ENCODE results near the gene ZNF746. TPM values are rescaled to one million over a fixed set of nuclear protein-coding genes. Genes with fewer than 3 reads are reported as not detected.
A peak's percentile ranks its signal among the peaks of the same experiment; 100 is the strongest.

ZNF746 gene
- total and polyA plus RNA-seq, 2 donors: 9.4 to 15.2 TPM

DNA sequence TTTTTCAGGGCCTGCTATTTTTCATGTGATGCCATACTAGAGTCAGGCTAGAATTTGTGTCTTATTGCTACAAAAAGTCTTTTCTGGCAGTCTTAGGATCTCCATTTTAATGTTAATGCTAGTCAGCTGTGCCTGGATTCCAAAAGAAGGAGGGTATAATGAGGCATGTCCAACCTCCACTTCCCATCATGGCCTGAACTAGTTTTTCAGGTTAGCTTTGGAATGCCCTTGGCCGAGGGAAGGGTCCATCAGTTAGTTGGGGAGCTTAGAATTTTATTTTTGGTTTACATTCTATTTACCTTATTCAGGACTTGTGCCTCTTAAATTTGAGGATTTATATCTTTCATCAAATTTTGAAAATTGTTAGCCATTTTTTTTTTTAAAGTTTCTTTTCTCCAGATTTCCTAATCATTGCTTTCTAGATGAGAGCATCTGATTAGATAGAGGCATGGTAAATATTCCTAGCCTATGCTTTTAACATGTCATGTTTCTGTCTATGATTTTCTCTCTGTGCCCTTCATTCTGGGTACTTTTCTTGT, 30.2 kb downstream of the ZNF746 start:
- no peak for DNase-seq (ENCODE audit: low read depth in 6 of 9, low spot score in 9 of 9)
- Histone ChIP-seq H3K4me1 (ENCODE audit: control insufficient read depth in 2 of 2, insufficient read depth in 2 of 2, low read length in 2 of 2) (no peaks in the 10 kb centered on the region), H3K36me3 (ENCODE audit: control insufficient read depth in 2 of 2, insufficient read depth in 2 of 2, low read length in 1 of 2) (peaks cover 10 to 11% of the 10 kb centered on the region in 2 donors), H3K4me3 (ENCODE audit: low read length in 2 of 2) (no peak overlapping the region), H3K27ac (ENCODE audit: low read depth in 1 of 2, low read length in 1 of 2) (no peak overlapping the region), H3K27me3 (ENCODE audit: control insufficient read depth in 2 of 2, insufficient read depth in 1 of 2, low read length in 1 of 2) (peaks cover 0 to 14% of the 10 kb centered on the region in 2 donors), H3K9me3 (ENCODE audit: control insufficient read depth in 2 of 2, insufficient read depth in 1 of 2, low read length in 1 of 2) (no peaks in the 10 kb centered on the region)
- WGBS: 94% methylated on average over 1 of the region's 1 CpG

DNA sequence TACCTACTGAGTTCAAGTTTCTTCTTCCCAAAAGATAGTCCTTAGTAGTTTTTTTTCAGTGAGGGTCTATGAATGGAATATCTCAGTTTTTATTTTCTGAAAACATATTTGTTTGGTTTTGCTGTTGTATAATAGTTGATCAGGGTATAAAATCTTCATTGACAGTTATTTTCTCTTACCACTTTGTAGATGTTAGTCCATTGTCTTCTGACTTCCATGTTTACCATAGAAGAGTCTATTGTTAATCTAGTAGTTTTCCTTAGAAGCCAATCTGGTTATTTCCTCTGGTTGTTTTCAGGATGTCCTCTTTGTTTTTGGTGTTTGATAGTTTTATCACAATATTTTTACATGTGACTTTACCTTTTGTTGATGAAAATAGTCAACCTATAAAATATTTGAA, 31.2 kb downstream of the ZNF746 start:
- no peak overlapping the region for H3K4me3 ChIP-seq (ENCODE audit: low read length in 2 of 2)
- H3K9me3 ChIP-seq (ENCODE audit: control insufficient read depth in 2 of 2, insufficient read depth in 1 of 2, low read length in 1 of 2): no peaks in the 10 kb centered on the region
- H3K27ac ChIP-seq (ENCODE audit: low read depth in 1 of 2, low read length in 1 of 2): no peak overlapping the region
- H3K4me1 ChIP-seq (ENCODE audit: control insufficient read depth in 2 of 2, insufficient read depth in 2 of 2, low read length in 2 of 2): no peaks in the 10 kb centered on the region
- H3K27me3 ChIP-seq (ENCODE audit: control insufficient read depth in 2 of 2, insufficient read depth in 1 of 2, low read length in 1 of 2): peaks cover 0 to 24% of the 10 kb centered on the region in 2 donors
- DNase-seq (ENCODE audit: low read depth in 6 of 9, low spot score in 9 of 9): no peak
- H3K36me3 ChIP-seq (ENCODE audit: control insufficient read depth in 2 of 2, insufficient read depth in 2 of 2, low read length in 1 of 2): peaks cover 6% of the 10 kb centered on the region in 2 donors

DNA sequence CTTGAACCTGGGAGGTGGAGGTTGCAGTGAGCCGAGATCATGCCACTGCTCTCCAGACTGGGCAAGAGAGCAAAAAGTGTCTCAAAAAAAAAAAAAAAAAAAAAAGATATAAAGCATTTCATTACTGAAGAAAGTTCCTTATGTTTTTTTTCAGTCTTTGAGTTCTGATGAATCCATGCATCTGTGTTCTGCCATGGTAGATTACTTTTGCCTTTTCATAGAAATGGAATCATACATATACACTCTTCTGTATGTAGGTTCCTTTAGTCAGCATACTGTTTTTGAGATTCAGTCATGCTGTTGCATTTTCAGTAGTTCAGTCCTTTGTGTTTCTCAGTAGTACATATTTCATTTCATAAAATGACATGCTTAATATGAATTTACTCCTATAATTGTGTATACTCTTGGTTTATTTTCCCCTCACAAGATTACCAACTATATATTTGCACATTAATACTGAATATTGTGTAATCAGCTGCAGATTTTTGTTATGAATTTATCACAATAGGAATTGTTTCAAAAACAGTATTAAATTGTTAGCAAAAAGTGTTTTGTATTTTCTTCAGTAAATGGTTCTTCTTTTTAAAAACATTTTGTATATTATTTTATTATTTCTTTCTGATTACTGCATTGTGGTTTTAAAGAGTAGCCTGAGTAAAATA, 34.0 kb downstream of the ZNF746 start:
- WGBS: 100% methylated on average over 1 of the region's 1 CpG
- Histone ChIP-seq H3K4me3 (ENCODE audit: low read length in 2 of 2) (no peak overlapping the region), H3K36me3 (ENCODE audit: control insufficient read depth in 2 of 2, insufficient read depth in 2 of 2, low read length in 1 of 2) (no peaks in the 10 kb centered on the region), H3K4me1 (ENCODE audit: control insufficient read depth in 2 of 2, insufficient read depth in 2 of 2, low read length in 2 of 2) (peaks cover 9% of the 10 kb centered on the region in 2 donors), H3K27me3 (ENCODE audit: control insufficient read depth in 2 of 2, insufficient read depth in 1 of 2, low read length in 1 of 2) (peaks cover 0 to 43% of the 10 kb centered on the region in 2 donors), H3K9me3 (ENCODE audit: control insufficient read depth in 2 of 2, insufficient read depth in 1 of 2, low read length in 1 of 2) (peaks cover 0 to 4% of the 10 kb centered on the region in 2 donors), H3K27ac (ENCODE audit: low read depth in 1 of 2, low read length in 1 of 2) (no peak overlapping the region)
- DNase-seq (ENCODE audit: low read depth in 6 of 9, low spot score in 9 of 9): no peak

DNA sequence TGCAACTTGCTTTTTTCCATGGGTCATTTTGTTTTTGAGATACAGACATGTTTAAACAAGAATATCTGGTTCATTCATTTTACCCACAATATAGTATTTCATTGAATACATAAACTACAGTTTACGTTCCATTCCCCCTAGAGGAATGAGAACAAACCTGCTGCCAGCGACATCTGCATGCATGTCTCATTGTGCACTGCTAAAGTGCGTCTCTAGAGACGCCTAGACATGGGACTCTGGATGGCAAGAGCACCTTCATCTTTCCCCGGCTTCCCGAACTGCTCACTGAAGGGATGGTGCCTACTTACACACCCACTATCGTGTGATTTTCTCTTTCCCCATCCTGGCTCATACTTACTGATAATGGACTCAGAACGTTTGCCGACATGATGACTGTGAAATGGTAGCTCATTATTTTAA, 35.5 kb downstream of the ZNF746 start:
- H3K36me3 ChIP-seq (ENCODE audit: control insufficient read depth in 2 of 2, insufficient read depth in 2 of 2, low read length in 1 of 2): no peaks in the 10 kb centered on the region
- peaks cover 0 to 4% of the 10 kb centered on the region in 2 donors for H3K9me3 ChIP-seq (ENCODE audit: control insufficient read depth in 2 of 2, insufficient read depth in 1 of 2, low read length in 1 of 2)
- no peak overlapping the region for H3K27ac ChIP-seq (ENCODE audit: low read depth in 1 of 2, low read length in 1 of 2)
- peaks cover 0 to 46% of the 10 kb centered on the region in 2 donors for H3K27me3 ChIP-seq (ENCODE audit: control insufficient read depth in 2 of 2, insufficient read depth in 1 of 2, low read length in 1 of 2)
- WGBS: 94% methylated on average over 9 of the region's 9 CpGs
- H3K4me3 ChIP-seq (ENCODE audit: low read length in 2 of 2): no peak overlapping the region
- peaks cover 9 to 11% of the 10 kb centered on the region in 2 donors for H3K4me1 ChIP-seq (ENCODE audit: control insufficient read depth in 2 of 2, insufficient read depth in 2 of 2, low read length in 2 of 2)
- DNase-seq (ENCODE audit: low read depth in 6 of 9, low spot score in 9 of 9): no peak

DNA sequence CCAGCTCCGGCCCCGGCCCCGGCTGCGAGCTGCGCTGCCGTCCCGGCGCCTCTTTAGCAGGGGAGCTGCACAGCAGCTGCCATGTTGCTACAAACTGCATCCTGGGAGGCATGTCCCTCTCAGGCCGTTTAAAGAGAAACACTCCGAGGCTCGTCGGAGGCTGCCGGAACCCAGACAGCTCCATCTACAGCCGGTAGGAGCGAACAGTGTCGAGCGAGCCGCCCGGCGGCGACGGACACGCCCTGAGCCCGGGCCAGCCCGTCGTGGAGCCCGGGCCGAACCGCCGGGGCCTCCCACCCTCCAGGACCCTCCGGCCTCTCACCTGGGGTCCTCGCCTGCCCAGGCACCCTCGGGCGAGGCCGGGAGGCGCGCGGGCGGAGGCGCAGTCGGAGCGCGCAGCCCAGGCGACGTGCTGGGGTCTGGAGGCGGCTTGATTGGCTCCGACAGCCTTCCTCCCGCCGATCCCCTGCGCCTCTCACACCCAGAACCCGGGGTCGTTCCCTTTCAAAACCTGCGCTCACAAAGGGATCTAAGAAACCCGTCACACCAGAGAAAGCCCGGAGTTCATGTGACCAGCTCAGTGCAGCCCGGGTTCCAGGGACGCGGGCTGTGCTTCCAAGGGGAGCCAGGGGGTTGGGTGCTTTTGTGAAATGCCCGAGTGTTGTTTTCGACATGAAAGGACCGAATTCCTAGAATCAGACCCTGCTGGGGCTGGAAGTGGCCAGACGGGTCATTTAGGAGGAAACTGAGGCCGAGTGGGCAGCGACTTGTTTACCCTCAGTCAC, 36.9 kb downstream of the ZNF746 start, which contains the start of gene ZNF777:
Gene ZNF777 (minus strand): TSS at position 570 of the 785 bp plus-strand sequence. CDS start 5,040 bp downstream, outside the sequence.
- Histone ChIP-seq H3K27ac (ENCODE audit: low read depth in 1 of 2, low read length in 1 of 2) (peak within 1 kb of the TSS in 1 of 2 donors; percentile 72), H3K27me3 (ENCODE audit: control insufficient read depth in 2 of 2, insufficient read depth in 1 of 2, low read length in 1 of 2) (peaks cover 0 to 46% of the 10 kb centered on the region in 2 donors), H3K4me3 (ENCODE audit: low read length in 2 of 2) (peak within 1 kb of the TSS; percentile 48 to 93), H3K9me3 (ENCODE audit: control insufficient read depth in 2 of 2, insufficient read depth in 1 of 2, low read length in 1 of 2) (peaks cover 0 to 4% of the 10 kb centered on the region in 2 donors), H3K4me1 (ENCODE audit: control insufficient read depth in 2 of 2, insufficient read depth in 2 of 2, low read length in 2 of 2) (peaks cover 9 to 11% of the 10 kb centered on the region in 2 donors), H3K36me3 (ENCODE audit: control insufficient read depth in 2 of 2, insufficient read depth in 2 of 2, low read length in 1 of 2) (peaks cover 8% of the 10 kb centered on the region in 2 donors)
- peak; percentile 51 to 89 (median 64) for DNase-seq (ENCODE audit: low read depth in 6 of 9, low spot score in 9 of 9)
- WGBS: 1% methylated on average over 64 of the region's 64 CpGs

DNA sequence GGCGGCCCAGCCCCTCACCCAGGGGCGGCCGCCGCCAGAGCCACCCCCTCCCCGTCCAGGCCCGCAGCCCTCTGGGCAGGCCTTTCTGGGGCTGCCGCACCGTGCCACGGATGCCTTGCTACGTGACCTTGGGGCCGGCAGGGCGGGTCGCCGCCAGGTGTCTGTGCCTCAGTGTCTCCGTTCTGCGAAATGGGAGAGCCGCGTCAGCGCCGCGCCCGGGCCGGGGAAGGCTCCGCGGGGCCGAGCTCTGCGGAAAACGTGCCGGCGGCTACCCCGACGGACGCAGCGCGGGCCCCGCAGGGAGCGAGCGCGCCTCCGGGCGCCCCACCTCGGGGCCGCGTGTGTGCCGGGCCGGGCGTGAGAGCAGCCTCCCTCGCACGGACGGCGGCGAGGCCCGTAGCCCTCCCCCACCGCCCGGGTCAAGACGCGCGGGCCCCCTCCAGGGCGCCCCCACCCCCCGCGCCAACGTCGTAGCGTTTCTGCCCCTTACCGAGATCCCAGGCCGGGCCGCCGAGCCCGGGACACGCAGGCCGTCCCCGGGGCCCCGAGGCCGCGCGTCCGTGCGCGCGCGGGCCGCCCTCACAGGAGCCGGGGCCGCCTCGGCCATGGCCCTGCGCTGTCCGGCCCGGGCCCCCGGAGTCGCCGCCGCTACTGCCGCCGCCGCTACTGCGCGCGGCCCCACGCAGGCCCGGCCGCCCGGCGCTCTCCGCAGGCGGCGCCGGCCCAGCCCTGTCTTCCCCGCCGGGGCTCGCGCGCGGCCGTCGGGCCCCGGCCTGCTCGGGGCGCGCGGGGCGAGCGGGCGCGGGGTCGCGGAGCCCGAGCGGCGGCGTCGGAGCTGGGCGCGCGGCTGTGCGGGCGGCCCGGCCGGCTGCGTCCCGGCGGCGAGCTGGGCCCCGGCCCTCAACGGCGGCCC, 37.8 kb downstream of the ZNF746 start:
- 3% methylated on average over 145 of the region's 145 CpGs for WGBS

DNA sequence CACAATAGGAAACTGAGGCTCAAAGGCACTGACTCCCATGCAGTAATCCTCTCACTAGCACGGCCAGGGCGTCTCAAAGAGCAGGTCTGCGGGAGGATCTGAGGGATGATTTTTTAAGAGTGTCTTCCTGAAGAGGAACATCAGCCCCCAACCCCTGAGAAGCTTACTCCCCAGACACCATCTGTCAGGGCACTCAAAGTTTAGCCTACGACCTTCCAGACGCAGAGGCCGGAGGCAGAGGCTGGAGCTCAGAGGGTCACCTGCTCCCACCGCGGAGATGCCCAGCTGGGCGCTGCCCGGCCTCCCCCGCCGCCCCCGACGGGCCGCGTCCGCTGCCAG, 38.4 kb downstream of the ZNF746 start:
- WGBS: 67% methylated on average over 17 of the region's 17 CpGs
- peak overlapping the region in 1 of 2 donors; percentile 93 for H3K4me3 ChIP-seq (ENCODE audit: low read length in 2 of 2)
- H3K4me1 ChIP-seq (ENCODE audit: control insufficient read depth in 2 of 2, insufficient read depth in 2 of 2, low read length in 2 of 2): peaks cover 9 to 11% of the 10 kb centered on the region in 2 donors
- no peak overlapping the region for H3K27ac ChIP-seq (ENCODE audit: low read depth in 1 of 2, low read length in 1 of 2)
- peaks cover 23% of the 10 kb centered on the region in 2 donors for H3K36me3 ChIP-seq (ENCODE audit: control insufficient read depth in 2 of 2, insufficient read depth in 2 of 2, low read length in 1 of 2)
- H3K9me3 ChIP-seq (ENCODE audit: control insufficient read depth in 2 of 2, insufficient read depth in 1 of 2, low read length in 1 of 2): peaks cover 0 to 4% of the 10 kb centered on the region in 2 donors
- peaks cover 0 to 39% of the 10 kb centered on the region in 2 donors for H3K27me3 ChIP-seq (ENCODE audit: control insufficient read depth in 2 of 2, insufficient read depth in 1 of 2, low read length in 1 of 2)
- no peak for DNase-seq (ENCODE audit: low read depth in 6 of 9, low spot score in 9 of 9)

More for the DNA sequence above, 37.8 kb downstream of the ZNF746 start:
- Histone ChIP-seq H3K9me3 (ENCODE audit: control insufficient read depth in 2 of 2, insufficient read depth in 1 of 2, low read length in 1 of 2) (peaks cover 0 to 4% of the 10 kb centered on the region in 2 donors), H3K27ac (ENCODE audit: low read depth in 1 of 2, low read length in 1 of 2) (peak overlapping the region in 1 of 2 donors; percentile 72), H3K4me3 (ENCODE audit: low read length in 2 of 2) (peak overlapping the region in 1 of 2 donors; percentile 93), H3K27me3 (ENCODE audit: control insufficient read depth in 2 of 2, insufficient read depth in 1 of 2, low read length in 1 of 2) (peaks cover 0 to 42% of the 10 kb centered on the region in 2 donors), H3K4me1 (ENCODE audit: control insufficient read depth in 2 of 2, insufficient read depth in 2 of 2, low read length in 2 of 2) (peaks cover 9 to 11% of the 10 kb centered on the region in 2 donors), H3K36me3 (ENCODE audit: control insufficient read depth in 2 of 2, insufficient read depth in 2 of 2, low read length in 1 of 2) (peaks cover 16% of the 10 kb centered on the region in 2 donors)
- peak in 2 of 9 donors; percentile 3 to 11 for DNase-seq (ENCODE audit: low read depth in 6 of 9, low spot score in 9 of 9)

DNA sequence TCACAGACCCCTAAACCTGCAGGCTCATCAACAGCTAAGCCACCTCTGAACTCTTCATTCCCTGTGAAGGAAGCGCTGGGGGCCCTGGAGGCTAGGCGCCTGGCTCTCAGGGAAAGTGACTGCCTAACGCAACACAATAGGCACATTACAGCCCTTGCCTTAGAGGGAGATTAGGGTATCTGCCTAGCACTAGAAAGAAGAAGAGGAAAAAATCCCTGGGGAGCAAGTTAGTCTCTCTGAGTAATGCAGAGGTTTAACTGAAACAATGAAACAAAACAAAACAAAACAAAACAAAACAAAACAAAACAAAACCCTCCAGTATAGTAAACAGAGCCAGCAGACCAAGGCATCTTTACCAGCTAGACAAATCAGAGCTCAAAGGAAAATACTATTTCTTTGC, 39.4 kb downstream of the ZNF746 start:
- peaks cover 29 to 31% of the 10 kb centered on the region in 2 donors for H3K36me3 ChIP-seq (ENCODE audit: control insufficient read depth in 2 of 2, insufficient read depth in 2 of 2, low read length in 1 of 2)
- WGBS: over 99% methylated on average over 3 of the region's 3 CpGs
- H3K27me3 ChIP-seq (ENCODE audit: control insufficient read depth in 2 of 2, insufficient read depth in 1 of 2, low read length in 1 of 2): peaks cover 0 to 38% of the 10 kb centered on the region in 2 donors
- H3K9me3 ChIP-seq (ENCODE audit: control insufficient read depth in 2 of 2, insufficient read depth in 1 of 2, low read length in 1 of 2): peaks cover 0 to 4% of the 10 kb centered on the region in 2 donors
- H3K4me3 ChIP-seq (ENCODE audit: low read length in 2 of 2): no peak overlapping the region
- DNase-seq (ENCODE audit: low read depth in 6 of 9, low spot score in 9 of 9): no peak
- peaks cover 9 to 11% of the 10 kb centered on the region in 2 donors for H3K4me1 ChIP-seq (ENCODE audit: control insufficient read depth in 2 of 2, insufficient read depth in 2 of 2, low read length in 2 of 2)
- no peak overlapping the region for H3K27ac ChIP-seq (ENCODE audit: low read depth in 1 of 2, low read length in 1 of 2)

All from thymus (tissue), 11 donors.